GM18868 (cell line): ENCODE results near the gene ENG.
"Not testable (repeated sequence)": the region's sequence is repeated elsewhere in the genome, so short reads cannot be mapped to it uniquely, and the experiment has no call there.

Source experiments
- ATAC-seq: cut with Tn5 transposase; IDR thresholded peaks from one replicate; pipeline ENCODE4 v1.9.1; 2021; ENCODE audit warnings: mild to moderate bottlenecking, moderate library complexity; ENCODE audit not compliant: unreplicated experiment

Gene ENG

GRCh38 chr9:127846443-127847177, 7.8 kb downstream of the ENG start:
- ATAC-seq = no peak

- ATAC-seq = not testable (repeated sequence)
Observed at GRCh38 chr9:127845619-127846018, 8.8 kb downstream of the ENG start.

GRCh38 chr9:127844821-127845359, 9.6 kb downstream of the ENG start:
- no peak for ATAC-seq

- no peak for ATAC-seq
Observed at GRCh38 chr9:127841087-127841835, 13.2 kb downstream of the ENG start.

GRCh38 chr9:127838375-127839078, 15.9 kb downstream of the ENG start:
- ATAC-seq = no peak

- no peak for ATAC-seq
Observed at GRCh38 chr9:127837346-127837745, 17.1 kb downstream of the ENG start.

- not testable (repeated sequence) for ATAC-seq
Observed at GRCh38 chr9:127836561-127836960, 17.9 kb downstream of the ENG start.

- no peak for ATAC-seq
Observed at GRCh38 chr9:127835991-127836516, 18.4 kb downstream of the ENG start.

- ATAC-seq = no peak
Observed at GRCh38 chr9:127833555-127833954, 20.9 kb downstream of the ENG start.

- ATAC-seq = no peak
Observed at GRCh38 chr9:127832248-127832647, 22.2 kb downstream of the ENG start.

GRCh38 chr9:127829205-127829906, 25.1 kb downstream of the ENG start:
- no peak for ATAC-seq

GRCh38 chr9:127828262-127829031, 26.0 kb downstream of the ENG start:
- ATAC-seq = no peak

GRCh38 chr9:127826253-127826913, 28.1 kb downstream of the ENG start:
- ATAC-seq = no peak

GRCh38 chr9:127825319-127826051, 29.0 kb downstream of the ENG start:
- ATAC-seq = no peak

- ATAC-seq = no peak
Observed at GRCh38 chr9:127822108-127822507, 32.4 kb downstream of the ENG start.

- ATAC-seq = no peak
Observed at GRCh38 chr9:127818574-127818973, 35.9 kb downstream of the ENG start.

GRCh38 chr9:127817881-127818434, 36.5 kb downstream of the ENG start:
- ATAC-seq = no peak

GRCh38 chr9:127816728-127817127, 37.7 kb downstream of the ENG start:
- ATAC-seq = no peak
